ENCODE results near the gene JUNB. TPM values are rescaled to one million over a fixed set of nuclear protein-coding genes. Genes with fewer than 3 reads are reported as not detected.
A peak's percentile ranks its signal among the peaks of the same experiment; 100 is the strongest.

Gene JUNB
- total RNA-seq, 1 donor from 2014 or later, result 151 TPM

- no peak for DNase-seq
Measured at GRCh38 chr19:12774588-12775555, 16.4 kb upstream of the JUNB start, which contains the start of gene HOOK2. Gene HOOK2, minus strand, starts transcription at chr19:12775552. Its CDS starts 103 bp downstream, at chr19:12775449.

GRCh38 chr19:12777217-12778016 is 13.9 kb upstream of the JUNB start:
- peak; percentile 89 for DNase-seq

- peak; percentile 83 for DNase-seq
Measured at GRCh38 chr19:12778017-12778904, 13.0 kb upstream of the JUNB start.

- no peak for DNase-seq
Measured at GRCh38 chr19:12778905-12779161, 12.5 kb upstream of the JUNB start.

- DNase-seq, result peak; percentile 74
Measured at GRCh38 chr19:12779162-12779993, 11.9 kb upstream of the JUNB start.

- DNase-seq, result no peak
Measured at GRCh38 chr19:12782174-12782423, 9.2 kb upstream of the JUNB start.

GRCh38 chr19:12782424-12783290 is 8.6 kb upstream of the JUNB start:
- peak; percentile 97 for DNase-seq

- no peak for DNase-seq
Measured at GRCh38 chr19:12783291-12783848, 7.9 kb upstream of the JUNB start.

GRCh38 chr19:12783849-12784393 is 7.4 kb upstream of the JUNB start:
- no peak for DNase-seq

GRCh38 chr19:12784394-12784870 is 6.9 kb upstream of the JUNB start:
- no peak for DNase-seq

GRCh38 chr19:12784871-12785430 is 6.3 kb upstream of the JUNB start:
- no peak for DNase-seq

- DNase-seq, result no peak
Measured at GRCh38 chr19:12785431-12786031, 5.8 kb upstream of the JUNB start.

- no peak for DNase-seq
Measured at GRCh38 chr19:12786141-12786870, 5.0 kb upstream of the JUNB start.

- no peak for DNase-seq
Measured at GRCh38 chr19:12786952-12787351, 4.3 kb upstream of the JUNB start.

GRCh38 chr19:12787458-12787857 is 3.8 kb upstream of the JUNB start:
- DNase-seq, result no peak

- DNase-seq, result no peak
Measured at GRCh38 chr19:12788042-12788681, 3.1 kb upstream of the JUNB start.

- DNase-seq, result peak; percentile 82
Measured at GRCh38 chr19:12788682-12789097, 2.6 kb upstream of the JUNB start.

Data from dermis blood vessel endothelial cell (primary cell).